HG02943 (cell line): ENCODE data around the gene TSPAN32.

Experiments
- ATAC-seq: cut with Tn5 transposase; IDR thresholded peaks from one replicate; pipeline ENCODE4 v1.9.1; 2021; ENCODE audit warnings: mild to moderate bottlenecking, low read depth, moderate library complexity; ENCODE audit not compliant: unreplicated experiment

The TSPAN32 gene, protein sequence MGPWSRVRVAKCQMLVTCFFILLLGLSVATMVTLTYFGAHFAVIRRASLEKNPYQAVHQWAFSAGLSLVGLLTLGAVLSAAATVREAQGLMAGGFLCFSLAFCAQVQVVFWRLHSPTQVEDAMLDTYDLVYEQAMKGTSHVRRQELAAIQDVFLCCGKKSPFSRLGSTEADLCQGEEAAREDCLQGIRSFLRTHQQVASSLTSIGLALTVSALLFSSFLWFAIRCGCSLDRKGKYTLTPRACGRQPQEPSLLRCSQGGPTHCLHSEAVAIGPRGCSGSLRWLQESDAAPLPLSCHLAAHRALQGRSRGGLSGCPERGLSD

DNA sequence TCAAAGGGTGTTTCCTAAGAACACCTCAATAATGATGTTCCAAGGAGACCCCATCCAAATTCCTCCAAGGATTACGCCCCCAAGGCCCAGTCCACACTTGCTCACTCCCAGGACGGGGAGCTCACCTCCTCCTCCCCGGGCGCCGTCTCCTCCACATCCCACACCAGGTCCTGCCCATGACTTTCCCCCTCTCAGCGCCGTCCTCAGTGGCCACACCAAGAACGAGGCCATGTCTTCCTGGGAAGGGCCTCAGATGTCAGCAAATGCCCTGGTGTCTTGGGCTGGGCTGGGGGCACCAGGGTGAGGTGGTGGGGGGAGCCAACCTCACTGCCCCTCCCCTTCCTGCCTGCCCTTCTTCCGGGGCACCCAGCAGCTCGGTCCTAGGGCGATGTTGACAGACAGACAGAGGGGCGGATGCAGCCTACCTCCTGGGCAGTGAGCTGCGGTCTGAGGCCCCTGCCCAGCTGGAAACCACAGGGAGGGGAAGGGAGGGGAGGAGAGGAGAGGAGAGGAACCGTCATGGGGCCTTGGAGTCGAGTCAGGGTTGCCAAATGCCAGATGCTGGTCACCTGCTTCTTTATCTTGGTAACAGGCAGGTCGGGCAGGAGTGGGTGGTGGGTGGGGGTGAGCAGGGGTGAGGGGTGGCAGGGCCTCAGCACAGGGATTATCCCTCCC, at the start of gene TSPAN32, which contains the start of gene C11orf21:
Gene TSPAN32 (plus strand): TSS at position 383 of the 675 bp plus-strand sequence. CDS start 137 bp downstream, at position 520.
Gene C11orf21 (minus strand): TSS at position 288 of the 675 bp plus-strand sequence. CDS start 110 bp downstream, at position 178.
- ATAC-seq, result peak; percentile 78

DNA sequence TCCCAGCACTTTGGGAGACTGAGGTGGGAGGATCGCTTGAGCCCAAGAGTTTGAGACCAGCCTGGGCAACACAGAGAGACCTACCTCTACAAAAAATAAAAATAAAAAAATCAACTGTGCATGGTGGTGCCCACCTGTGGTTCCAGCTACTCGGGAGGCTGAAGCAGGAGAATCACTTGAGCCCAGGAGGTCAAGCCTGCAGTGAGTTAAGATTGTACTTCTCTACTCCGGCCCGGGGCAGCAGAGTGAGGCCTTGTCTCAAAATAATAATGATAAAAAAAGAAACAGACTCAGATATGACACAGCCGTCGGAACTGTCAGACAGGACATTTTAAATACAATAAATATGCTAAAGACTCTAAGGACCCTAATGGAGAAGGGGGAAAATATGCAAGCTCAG, 49.8 kb upstream of the TSPAN32 start:
- ATAC-seq, result no peak

DNA sequence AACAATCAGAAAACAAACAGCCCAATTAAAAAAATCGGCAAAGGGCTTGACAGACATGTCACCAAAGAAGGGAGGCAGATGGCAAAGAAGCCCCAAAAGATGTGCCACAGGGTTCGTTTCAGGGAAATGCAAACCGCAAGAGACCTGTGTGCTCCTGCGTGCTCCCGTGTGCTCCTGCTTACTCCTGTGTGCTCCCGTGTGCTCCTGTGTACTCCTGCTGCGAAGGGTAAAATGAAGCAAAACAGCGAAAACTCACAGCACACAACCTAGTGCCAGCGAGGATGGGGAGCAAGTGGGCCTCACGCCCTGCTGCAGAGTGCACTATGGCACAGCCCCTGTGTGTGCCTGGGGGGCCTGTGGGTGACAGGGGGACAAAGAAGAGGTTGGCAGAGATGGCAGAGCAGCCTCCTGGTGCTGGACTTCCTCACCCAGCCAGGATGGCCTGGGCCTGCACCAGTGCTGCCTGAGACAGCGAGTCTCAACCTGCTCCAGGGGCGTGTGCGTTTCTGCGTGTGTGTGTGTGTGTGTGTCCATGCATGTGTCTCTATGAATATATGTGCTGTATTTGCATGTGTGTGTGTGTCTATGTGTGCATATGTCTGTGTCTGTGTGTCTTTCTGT, 45.4 kb upstream of the TSPAN32 start:
- ATAC-seq, result no peak

DNA sequence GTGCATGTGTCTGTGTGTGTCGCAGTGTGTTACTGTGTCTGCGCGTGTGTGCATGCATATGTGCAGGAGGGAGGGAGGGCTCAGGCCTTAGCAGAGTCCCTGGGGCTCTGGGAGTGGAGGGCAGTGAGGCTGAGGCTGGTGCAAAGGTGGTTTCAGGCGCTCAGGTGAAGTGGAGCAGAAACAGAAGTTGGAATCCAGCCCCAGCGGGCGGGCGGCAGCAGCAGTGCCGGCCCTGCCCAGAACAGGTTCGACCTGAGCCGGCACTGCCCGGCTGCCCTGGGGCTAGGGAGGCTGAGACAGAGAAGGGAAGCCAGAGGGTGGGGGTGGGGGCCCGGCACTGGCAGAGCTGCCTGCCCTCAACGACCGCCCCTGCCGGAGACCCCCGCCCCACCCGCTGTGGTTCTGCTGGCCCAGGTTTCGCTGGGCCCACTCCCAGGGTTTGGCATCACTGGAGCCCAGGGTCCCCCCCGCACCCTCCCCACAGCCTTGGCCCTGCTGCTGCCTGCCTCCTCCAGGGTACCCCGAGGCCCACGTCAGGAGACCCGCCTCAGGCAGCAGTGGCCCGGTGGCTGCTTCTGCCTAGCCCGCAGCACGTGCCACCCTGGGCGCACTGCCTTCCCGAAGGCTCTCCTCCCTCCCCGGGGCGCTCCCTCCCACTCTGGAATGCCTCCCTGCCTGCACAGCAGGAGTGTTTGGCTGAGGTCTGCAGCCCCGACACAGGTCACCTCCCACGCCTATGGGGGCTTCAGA, 44.7 kb upstream of the TSPAN32 start:
- no peak for ATAC-seq

DNA sequence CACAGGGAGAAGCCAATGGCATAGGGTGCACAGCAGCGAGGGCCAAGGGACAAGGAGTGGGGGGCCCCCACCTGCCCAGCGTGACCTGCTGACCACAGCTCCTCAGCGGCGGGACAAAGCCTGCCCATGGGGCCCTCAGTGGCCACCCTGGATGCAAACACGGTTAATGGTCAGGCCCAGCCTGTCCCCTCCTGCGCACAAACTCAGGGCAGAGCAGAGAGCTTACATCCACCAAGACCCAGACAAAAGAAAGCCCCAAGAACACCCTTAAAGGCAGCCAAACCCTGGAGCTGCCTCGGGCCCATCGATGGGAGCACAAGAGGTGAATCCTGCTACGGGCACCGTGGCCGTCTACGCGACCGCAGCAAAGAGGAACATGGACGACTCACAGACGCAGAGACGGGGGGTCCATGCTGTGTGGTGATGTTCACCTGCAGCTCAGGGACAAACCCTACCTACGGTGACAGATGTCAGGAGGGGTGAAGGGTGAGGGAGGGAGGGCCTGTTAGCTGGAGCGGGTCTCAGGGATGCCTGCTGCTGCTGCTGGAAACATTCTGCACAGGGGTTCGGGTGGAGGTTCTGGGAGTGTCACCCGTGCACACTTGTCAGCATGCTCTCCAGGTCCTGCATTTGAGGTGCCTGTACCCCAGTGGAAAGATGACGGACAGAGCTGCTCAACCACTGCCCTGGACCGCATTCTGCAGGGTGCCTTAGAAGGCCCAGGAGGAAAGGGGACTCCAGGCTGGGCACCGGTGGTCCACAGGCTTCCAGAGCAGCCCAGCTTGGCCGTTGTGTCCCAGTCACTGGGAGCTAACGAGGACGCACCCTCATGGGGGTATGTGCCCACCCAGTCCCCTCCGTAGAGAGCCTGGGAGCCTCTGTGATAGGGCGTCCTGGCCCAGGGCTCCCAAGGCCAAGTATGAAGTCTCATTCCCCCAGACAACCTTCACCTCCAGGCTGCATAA, 43.0 kb upstream of the TSPAN32 start:
- ATAC-seq, result no peak

DNA sequence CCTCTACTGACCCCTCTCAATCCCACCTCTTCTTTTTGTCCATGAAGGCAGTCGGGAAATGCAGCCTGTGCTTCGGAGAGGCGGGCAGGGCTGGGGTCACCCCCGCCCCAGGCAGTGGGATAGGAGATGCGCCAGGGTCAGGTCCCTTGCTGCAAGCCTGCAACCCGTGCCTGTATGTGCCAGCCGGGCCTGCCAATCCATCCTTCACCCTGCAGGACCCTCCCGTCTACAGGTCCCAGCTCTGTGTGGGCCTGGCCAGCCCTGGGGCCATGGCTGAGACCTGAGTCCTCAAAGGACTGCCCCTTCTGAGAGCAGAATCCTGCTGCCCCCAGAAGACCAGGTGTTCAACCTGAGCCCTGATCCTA, 42.4 kb upstream of the TSPAN32 start:
- no peak for ATAC-seq

DNA sequence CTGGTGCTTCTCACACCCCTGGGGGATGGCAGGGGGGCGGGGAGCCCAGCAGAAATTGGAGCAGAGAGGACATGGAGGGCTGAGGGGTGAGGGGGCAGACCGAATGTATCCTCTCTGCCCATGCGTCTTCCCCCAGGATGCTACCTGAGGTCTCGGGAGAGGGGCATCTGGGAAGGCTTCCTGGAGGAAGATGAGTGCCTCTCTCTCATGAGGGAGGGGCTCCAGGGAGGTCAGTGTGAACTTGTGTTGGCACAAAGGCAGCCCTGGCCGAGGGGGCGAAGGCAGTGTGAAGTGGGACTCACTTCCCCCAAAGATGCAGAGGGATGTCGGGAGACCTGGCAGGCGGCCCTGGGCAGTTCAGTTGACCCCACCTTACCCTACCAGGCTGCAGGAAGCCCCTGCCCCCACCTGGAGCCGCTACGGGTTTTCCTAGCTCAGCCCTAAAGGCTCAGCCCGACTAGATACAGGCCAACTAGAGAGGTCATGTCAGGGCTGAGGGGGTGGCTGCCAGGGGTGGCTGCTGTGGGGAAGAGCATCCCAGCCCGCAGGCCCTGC, 41.8 kb upstream of the TSPAN32 start:
- no peak for ATAC-seq

DNA sequence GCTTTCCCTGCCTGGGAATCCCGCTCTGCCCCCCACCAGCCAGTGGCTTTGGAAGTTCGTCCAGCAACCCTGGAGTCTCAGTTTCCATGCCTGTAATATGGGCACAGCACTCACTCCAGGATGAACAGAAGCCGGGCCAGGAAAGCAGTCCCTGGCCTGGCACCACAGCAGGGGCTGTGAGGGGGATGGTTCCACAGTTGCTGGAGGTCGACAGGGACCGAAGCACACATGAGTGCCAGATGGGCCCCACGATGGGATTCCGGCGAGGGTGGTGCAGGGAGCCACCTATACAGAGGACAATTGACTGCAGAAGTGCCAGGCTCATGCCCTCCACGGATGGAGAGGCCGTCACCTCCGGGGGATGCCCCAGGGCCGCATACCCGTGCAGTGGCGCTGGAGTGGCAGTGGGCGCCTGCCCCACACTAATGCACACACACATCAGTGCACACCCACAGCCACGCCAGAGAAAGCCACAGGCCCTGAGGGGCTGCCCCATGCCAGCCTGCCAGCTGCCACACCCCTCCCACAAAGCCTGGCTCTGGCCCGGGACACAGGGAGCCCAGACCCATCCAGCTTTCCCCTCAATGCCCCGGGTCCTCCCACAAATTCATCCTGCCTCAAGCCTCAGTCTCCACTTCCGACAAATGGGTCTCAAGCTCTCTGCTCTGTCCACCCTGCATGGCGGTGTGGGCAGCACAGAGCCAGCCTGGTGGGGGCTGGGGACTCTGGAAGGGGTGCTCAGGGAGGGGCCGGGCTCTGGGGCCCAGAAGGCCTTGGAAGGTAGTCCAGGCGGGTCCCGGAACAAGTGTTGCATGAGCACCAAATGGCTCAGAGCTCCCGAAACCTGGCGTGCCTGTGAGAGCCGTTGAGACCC, 41.1 kb upstream of the TSPAN32 start:
- ATAC-seq, result no peak

DNA sequence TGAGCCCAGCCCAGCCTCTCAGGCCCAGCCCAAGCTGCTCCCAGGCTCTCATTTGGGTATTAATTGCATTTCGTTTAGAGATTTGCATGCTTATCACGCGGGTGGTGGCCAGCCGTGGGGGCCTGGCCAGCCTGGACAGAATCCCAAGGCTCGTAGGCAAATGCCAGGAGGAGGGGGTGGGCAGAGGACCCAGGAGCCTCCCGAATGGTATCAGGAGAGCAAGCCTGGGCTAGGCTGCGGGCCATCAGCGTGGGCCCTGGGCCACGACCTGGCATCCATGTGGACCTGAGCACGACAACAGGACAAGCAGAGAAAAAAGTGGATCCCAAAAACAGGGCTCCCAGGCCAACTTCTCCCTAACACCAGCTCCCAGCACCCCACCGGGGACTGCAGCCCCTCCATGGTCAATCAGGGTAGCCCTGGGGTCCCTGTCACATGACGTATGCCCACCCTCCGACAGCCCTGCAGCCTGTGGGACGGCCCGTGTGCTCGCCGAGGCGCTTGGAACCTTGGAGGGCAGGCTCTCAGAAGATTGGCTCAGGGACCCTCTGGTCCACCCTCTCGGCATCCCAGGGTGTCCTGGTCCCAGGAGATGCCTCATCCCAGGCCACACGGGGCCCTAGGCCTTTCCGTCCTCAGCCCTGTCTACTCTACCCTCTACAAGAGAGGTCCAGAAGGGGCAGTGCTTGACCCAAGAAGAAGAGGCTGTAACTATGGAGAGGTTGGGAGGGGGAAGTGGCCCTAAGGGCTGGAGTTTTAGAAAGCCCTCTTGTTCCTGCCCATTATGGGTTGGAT, 40.2 kb upstream of the TSPAN32 start:
- no peak for ATAC-seq

DNA sequence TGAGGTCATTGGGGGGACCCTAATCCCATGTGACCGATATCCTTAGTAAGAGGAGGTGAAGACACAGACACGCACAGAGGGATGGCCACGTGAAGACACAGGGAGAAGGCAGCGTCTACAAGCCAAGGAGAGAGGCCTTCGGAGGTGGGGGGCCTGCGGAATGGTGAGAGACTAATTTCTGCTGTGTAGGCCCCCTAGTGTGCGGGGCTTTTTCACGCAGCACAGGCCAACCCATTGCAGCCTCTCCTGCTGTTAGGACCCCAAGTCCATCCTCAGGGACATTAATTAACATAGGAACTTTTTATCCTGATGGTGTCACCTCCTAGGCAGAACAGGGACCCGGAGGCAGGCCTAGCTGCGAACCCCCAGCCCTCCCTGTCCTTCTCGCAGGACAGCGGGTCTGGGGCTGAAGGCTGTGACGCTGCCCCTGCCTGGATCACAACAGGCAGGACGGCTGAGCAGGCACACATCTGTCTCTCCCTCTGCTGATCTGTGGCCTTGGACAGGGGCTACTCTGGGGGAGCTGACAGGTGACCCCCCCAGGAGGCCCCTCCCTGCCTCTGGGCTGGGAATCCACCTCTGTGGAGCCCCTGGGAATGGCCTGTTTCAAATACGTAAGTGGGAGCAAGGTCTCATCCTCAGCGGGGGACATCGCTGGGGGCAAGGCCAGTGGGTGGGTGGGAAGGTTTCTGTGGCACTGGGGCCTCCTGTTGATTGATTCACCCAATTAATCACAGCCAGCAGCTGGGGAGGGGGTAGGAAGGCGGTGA, 39.3 kb upstream of the TSPAN32 start:
- no peak for ATAC-seq

DNA sequence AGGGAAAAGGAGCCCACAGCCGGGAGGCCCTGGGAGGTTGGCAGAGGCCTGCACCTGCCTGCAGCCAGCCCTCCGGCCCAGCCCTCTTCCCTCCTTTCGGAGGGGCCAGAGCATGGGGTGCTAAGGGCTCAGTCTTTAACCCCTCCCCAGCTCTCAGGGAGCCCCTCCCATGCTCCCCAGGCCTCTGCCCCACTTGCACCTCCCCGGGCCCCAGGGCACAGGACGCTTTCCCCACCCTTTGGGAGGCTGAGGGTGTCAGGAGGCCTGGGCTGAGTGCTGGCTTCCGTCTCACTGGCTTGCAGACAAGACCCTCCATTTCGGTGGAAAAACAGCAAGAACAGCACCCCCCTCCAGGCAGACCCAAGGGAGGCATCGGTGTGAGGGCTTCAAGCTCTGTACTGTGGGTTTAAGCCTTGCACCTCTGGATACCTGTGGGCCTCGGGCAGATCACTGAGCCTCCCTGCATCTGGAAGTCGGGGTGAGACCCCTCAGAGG, 38.7 kb upstream of the TSPAN32 start:
- ATAC-seq, result no peak

DNA sequence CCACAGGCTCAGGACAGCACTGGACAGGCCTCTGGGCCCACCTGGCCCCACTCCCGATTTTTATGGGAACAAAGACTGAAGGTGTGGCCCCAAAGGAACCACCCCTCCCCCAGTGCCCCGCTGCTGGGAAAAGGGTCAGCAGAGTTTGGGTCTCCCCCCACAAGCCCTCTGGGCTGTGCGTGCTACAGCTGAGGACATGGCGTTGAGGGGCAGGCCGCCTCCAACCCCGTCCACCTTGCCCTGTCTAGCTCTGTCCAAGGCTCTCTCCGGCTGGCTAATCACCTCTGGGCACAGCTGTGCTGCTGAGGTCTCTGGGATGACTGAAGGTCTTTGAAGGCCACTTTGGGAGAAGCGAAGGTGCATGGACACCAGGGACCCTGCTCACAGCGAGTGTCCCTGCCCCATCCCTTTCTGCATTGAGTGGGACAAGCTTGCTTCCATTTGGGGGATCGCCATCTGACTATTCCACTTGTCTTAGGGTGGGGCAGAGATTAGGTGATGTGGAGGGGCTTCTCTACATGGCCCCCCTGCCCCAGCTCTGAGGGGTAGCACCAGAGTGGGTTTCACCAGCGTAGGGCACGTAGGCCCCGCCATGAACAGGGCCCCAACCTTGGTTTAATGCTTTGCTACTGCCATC, 38.0 kb upstream of the TSPAN32 start:
- ATAC-seq, result no peak

DNA sequence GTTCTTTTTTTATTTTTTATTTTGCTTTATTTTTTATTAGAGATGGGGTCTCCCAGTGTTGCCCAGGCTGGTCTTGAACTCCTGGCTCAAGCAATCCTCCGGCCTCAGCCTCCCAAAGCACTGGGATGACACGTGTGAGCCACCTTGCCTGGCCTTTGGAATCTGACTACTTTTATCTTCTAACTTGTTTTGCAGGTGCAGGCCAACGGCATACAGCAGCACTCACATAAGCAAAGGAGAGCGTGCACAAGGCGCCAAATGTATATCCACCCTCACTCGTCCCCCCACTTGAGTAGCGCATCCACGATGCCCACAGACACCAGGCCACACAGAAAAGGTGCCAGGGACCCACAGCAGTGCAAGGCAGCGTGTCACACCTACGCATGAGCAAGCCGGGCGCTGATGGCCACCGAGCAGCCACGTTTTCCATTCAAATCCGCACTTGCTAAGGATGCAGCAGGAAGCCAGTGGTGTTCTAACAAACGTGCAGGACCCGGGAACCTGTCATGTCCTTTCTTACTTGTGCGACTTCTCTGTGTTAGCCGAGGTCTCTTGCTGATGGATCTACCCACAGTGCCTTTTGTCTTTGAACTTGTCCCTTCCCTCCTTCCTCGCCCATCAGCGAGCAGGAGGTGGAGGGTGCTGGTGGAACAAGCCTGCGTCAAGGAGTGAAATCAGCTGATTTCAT, 37.3 kb upstream of the TSPAN32 start:
- no peak for ATAC-seq

DNA sequence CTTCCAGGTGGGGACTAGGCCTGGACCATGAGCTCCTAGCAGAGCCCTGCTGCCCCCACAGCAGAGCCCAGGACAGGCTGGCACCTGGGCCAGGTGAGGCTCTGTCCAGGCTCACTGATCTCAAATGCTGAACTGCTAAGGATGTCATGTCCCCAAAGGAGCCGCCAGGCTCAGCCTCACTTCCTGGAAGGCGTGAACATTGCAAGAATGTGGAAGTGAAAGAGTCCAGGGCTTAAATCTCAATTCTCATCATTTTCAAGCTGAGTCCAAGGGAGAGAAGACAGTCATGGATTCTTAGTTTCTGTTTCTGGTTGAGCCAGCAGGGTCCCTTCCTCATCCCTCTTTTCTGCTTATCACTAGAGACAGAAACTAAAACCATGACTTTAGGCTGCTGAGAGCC, 36.4 kb upstream of the TSPAN32 start:
- ATAC-seq, result no peak

DNA sequence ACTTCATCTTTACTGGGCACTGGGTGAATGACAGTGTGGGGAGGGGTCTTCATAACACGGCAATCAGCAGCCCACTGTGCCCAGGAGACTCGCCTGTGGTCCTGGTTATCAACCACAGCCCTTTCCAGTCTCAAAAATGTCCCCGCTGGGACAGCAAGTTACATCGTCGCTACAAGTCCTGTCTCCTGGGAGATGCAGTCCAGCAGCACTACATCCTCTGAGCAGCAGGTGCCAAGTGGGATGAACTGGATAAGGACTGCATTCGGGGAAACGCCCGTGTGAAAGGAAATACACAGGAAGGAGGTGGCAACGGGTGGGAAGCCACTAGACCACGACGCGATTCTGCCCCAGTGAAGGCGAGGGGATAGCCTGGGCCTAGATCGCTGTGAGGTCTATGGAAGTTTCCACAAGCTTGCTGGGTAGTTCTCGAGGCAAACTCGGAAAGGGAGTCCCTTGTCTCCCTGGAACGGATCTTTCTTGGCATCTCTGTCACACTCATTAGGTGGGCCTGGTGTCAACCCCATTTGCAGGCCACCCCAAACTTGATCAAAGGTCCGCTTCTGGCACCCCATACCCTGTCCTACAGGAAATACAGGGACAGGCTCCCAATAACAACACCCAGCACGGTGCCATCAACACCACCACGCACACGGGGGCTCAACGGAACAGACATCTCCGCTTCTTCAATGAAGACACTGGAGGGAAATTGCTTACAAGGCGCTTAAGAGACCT, 35.8 kb upstream of the TSPAN32 start:
- no peak for ATAC-seq
